ENCODE data around the gene ARTN.

ARTN gene

DNA sequence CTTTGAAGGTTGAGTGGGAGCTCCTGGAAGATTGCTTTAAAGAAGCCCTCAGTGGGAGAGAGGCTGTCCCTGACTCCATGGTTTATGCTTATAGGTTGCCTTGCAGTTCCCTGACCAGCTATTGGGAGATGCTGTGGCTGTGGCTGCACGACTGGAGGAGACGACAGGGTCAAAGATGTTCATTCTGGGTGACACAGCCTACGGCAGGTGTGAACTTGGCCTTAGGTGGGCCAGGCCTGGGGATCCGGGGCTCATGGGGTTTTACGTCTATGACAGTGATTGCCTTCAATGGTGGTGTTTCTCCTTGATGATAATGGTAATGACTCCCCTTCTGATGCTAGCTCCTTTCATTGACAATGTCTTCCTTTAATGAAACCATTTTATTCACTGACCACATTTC is 36.9 kb downstream of the ARTN start:
- DNase-seq (ENCODE audit: low spot score) = no peak

DNA sequence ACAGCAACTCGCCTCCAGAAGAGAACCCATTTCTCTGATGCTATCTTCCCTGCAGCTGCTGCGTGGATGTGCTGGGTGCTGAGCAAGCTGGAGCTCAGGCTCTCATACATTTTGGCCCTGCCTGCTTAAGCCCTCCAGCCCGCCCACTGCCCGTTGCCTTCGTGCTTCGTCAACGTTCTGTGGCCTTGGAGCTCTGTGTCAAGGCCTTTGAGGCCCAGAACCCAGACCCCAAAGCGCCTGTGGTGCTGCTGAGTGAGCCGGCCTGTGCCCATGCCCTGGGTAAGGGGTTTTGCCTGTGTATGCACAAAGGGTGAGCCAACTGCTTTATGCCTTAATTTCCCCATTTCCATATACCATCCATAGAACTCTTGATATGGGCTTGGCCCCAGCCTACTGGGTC is 37.3 kb downstream of the ARTN start:
- DNase-seq (ENCODE audit: low spot score) = no peak

DNA sequence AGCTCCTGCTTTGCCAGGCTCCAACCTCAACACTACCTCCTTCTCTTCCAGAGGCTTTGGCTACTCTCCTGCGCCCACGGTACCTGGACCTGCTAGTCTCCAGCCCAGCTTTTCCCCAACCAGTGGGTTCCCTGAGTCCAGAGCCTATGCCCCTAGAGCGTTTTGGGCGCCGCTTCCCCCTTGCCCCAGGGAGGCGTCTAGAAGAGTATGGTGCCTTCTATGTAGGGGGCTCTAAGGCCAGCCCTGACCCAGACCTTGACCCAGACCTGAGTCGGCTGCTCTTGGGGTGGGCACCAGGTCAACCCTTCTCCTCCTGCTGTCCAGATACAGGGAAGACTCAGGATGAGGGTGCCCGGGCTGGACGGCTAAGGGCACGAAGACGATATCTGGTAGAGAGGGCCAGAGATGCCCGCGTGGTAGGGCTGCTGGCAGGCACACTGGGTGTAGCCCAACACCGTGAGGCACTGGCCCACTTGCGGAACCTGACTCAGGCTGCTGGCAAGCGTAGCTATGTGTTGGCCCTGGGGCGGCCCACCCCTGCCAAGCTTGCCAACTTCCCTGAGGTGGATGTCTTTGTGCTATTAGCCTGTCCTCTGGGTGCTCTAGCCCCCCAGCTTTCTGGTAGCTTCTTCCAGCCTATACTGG is 37.9 kb downstream of the ARTN start:
- no peak for DNase-seq (ENCODE audit: low spot score)

DNA sequence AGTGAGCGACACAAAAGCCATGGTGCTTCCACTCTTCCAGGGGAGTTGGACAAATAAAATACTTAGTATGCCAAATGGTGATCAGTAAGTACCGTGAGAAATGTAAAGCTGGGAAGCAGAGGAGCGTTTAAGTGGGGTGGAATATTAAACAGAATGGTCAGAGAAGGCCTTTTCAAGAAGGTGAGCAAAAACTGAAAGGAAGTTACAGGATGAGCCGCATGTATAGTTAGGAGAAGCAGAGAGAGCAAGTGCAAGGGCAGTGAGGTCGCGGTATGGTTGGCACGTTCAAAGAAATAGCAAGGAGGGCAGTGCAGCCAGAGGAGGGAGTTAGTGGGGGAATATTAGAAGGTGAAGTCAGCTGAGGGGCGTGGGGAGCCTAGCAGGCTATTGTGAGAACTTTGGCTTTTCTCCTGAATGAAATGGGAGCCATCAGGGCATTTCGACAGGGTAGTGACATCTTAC is 40.4 kb downstream of the ARTN start:
- DNase-seq (ENCODE audit: low spot score) = peak; percentile 39

DNA sequence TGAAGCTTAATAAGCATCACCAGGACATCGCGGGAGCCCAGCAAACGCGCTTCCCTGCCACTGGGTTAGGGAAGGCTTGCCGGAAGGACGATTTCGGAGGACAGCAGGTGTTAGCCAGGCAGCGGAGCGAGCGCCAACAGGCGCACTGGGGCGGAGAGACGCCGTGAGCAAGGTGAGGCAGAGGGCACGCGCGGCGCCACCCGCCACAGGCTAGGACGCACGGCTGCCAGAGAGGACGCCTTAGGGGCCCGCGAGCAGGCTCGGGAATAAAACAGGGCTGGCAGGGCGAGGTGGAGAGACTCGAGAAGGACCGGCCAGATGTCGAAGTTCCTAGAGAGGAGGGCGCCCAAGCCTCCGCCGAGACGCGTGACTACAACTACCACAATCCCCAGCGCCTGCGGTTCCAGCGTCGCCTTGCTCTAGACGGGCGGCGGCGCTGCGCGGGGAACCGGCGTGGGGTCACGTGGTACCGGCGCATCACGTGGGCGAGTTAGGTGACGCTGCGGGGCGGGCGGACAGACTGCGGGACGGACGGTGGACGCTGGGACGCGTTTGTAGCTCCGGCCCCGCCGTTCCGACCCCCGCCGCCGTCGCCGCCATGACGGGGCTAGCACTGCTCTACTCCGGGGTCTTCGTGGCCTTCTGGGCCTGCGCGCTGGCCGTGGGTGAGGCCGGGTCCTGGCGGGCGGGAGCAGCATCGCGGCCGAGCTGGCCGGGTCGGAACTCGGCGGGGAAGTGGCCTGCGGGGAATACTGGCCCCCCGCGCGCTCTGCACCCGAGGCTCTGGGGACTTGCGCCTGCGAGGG is 41.0 kb downstream of the ARTN start, which contains the start of gene ATP6V0B:
Gene ATP6V0B (plus strand): TSS at position 518 of the 806 bp plus-strand sequence. CDS start 81 bp downstream, at position 599.
- peak; percentile 98 for DNase-seq (ENCODE audit: low spot score)

DNA sequence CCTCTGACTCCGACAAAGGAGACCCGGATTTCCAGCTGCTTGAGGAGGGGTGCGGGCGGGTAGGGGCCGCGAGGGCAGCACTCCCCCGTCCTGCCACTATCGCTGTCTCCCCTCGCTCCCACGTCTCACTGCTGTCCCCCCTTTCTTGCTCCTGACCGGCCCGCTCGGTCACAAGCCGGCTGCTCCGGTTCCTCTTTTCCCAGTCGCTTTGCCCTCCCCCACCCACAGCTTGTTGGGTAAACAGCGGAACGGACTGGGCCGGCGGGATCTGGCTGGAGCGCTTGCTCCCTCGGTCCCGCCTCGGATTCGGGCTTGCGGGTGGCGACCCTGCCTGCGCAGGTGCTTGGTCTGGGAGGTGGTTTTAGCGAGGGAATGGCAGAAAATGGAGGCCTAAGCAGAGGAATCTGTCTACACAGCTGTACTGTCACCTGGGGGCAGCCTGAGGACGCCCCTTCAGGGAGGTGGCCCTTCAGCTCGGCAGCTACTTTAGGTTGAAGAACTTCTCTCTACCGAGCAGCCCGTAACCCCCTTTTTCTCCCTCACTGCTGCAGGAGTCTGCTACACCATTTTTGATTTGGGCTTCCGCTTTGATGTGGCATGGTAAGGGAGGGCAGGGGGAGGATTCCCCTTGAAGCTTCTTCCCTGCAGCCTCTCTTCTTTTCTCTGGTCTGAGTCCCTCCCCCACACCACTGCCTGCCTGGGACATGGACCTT is 41.8 kb downstream of the ARTN start:
- DNase-seq (ENCODE audit: low spot score) = peak; percentile 72

DNA sequence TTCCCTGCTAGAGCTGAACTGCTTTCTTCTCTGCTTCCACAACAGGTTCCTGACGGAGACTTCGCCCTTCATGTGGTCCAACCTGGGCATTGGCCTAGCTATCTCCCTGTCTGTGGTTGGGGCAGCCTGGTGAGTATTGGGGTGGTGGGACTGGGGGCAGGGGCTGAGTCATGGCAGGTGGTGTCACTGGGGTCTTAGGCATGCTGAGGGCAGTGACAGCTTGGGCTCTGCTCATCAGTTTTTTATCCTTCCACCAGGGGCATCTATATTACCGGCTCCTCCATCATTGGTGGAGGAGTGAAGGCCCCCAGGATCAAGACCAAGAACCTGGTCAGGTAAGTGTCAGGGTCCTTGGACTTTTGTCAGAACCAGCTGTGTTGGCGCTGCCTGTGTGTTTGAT is 42.4 kb downstream of the ARTN start:
- no peak for DNase-seq (ENCODE audit: low spot score)

DNA sequence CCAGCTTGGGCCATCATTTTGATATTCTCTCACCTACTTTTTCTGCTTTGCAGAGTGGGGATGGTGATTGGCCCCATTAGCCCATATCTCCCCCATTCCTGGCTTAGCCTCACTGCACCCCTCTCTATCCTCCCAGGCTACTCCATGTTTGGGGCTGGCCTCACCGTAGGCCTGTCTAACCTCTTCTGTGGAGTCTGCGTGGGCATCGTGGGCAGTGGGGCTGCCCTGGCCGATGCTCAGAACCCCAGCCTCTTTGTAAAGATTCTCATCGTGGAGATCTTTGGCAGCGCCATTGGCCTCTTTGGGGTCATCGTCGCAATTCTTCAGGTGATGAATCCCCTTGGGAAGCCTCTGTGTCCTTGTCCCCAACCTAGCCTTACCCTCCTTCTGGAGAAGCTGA is 43.3 kb downstream of the ARTN start:
- no peak for DNase-seq (ENCODE audit: low spot score)

DNA sequence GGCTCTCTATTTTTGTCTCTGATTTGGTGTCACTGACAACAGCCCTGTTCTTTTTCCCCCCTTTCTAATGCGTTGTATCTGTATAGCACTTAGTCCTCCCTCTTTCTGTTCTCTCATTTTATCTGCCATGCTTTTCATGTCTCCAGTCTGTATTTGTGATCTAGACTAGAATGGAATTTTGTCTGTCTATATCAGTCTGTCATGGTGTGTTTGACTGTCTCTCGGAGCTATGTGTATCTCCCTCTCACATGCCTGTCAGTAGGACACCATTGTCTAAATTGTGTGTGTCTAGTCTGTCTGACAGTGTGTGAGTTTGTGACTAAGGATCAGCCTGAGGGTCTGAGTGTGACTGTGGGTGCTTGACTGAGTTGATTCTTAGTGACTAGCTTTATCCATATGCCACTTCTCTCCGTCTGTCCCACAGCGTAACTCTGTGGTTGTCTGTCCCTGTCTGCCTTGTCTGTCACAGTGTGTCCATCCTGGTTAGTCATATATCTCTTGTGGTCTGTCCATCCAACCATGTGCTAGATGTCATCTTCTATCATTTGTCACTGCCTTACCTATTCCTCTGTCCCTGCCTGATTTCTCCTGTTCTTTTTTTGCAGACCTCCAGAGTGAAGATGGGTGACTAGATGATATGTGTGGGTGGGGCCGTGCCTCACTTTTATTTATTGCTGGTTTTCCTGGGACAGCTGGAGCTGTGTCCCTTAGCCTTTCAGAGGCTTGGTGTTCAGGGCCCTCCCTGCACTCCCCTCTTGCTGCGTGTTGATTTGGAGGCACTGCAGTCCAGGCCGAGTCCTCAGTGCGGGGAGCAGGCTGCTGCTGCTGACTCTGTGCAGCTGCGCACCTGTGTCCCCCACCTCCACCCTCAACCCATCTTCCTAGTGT is 44.0 kb downstream of the ARTN start:
- DNase-seq (ENCODE audit: low spot score) = no peak

DNA sequence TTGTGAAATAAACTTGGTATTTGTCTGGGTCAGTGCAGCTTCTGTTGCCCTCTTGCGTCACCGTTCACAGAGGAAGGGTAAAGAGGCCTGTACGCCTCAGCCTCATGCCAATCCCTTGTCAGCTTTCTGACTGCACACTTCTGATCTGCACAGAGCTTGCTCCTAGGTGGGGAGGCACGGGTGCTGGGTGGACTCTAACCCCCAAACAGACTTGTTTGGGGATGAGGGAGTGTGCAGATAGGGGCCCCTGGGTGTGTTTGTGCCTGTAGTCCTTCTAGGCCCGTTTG is 44.6 kb downstream of the ARTN start:
- no peak for DNase-seq (ENCODE audit: low spot score)

DNA sequence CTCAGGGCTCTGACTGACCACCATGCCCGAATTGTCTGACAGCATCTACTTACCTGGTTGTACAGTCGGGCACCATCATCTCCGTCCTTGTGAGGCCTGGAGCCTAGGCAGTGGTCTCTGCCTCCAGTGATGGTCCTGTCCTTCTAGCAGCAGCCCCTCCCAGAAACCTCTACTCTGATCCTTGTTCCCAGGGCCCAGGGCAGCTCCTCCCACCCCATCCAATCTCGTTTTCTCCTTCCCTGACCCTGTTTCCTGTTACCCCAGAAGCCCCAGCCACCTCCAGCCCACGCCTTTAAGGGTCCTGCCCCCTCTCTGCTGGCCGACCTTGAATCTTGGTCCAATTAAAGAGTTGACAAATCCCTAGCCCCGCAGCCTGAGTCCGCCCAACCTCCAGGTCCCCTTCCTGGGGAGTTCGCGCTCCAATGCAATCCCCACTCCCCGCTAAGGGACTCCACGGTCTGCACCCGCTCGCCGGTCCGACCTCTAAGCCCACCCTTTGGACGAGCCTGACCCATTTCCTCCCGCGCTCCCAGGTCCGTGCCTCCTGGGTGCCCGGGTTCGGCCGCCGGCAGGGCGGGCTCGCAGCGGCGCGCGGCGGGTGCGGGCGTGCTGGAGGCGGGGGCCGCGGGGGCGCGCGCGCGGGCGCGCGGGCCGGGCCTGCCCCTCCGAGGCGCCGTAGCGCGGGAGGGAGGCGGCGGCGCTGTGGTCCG is 45.1 kb downstream of the ARTN start, which contains the start of gene B4GALT2:
Gene B4GALT2 (plus strand): TSS at position 660 of the 710 bp plus-strand sequence. CDS start 1,951 bp downstream, outside the sequence.
- peak; percentile 89 for DNase-seq (ENCODE audit: low spot score)

DNA sequence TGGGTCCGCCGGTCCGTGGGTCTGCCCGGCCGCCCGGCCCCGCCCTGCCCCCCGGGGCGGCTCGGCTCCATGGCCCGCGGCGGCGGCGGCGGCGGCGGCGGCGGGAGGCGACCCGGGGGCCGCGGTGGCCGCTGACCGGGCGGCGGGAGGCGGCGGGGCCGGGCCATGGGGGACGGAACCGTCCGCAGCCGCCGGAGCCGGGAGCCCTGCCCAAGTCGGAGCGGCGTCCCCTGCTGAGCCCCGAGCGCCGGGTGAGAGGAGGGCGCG is 45.6 kb downstream of the ARTN start:
- DNase-seq (ENCODE audit: low spot score) = no peak

DNA sequence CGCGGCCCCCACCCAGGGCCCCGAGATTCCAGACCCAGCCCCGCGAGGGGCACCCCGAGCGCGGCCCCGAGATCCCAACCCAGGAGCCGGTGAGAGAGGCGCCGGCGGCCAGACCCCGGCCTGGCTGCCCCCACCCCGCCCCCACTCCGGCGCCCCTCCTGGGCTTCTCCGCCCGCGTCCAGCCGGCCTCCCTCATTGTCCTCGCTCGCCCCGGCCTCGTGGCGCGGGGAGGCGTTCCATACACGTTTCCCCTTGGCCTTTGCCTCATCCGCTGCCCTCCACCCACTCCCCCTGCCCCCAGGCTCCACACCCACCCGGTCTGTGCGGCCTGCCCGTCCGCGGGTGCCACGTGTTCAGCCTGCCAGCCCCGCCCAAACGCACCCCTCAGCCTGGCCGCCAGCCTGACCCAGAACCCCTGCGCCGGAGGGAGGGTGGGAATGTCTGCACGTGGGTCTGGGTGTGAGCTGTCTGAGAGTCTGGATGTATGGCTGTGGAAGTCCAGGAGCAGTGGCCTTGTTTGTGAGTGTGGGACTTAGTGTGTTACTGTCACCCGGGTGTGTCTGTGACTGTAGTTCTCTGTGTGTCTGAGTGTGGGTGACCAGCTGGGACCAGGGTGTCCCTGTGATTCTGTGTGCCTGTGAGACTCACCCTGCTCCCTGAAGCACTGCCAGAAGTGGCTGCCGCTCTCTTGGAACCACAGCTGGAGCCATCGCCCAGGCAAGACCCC is 46.1 kb downstream of the ARTN start:
- DNase-seq (ENCODE audit: low spot score) = peak; percentile 83

DNA sequence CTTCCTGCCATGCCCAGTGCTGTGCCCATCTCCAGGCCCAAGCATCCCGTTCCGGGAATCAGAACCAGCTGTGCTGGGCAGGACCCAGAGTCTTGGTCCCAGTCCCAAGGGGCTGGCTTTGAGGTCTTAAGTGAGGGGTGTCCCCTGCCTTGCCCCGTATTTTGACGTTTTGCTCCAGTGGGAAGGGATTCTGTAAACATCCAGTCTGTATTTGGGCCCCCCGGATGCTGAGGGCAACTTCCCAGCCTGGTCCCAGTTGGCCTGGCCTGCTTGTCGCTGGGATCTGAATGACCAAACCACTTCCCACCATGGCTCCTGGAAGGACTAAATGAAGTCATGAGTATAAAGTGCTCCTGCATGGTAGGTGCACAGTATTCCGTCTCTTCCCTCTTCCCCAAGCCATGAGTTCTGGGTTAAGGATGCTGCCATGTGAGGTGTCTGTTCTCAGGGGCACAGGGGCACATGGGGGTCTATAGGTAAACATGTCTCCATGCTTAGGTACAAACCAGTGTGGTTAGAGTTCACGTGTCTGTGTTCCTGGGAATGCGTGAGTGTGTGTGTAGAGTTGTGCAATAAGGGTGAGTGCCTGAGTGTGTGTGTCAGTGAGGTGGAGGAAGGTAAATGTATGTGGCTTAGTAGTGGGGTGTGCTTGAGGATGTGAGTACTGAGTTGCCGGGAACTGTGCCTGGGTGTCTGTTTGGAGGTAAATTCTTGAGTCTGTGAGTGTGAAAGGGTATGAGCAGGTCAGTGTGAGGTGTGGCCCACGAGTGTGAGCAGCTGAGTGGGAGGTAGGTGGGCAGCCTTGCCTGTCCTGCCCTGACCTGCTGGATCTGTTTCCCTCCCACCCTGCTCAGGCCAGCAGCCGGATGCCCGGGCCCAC is 46.9 kb downstream of the ARTN start:
- no peak for DNase-seq (ENCODE audit: low spot score)

DNA sequence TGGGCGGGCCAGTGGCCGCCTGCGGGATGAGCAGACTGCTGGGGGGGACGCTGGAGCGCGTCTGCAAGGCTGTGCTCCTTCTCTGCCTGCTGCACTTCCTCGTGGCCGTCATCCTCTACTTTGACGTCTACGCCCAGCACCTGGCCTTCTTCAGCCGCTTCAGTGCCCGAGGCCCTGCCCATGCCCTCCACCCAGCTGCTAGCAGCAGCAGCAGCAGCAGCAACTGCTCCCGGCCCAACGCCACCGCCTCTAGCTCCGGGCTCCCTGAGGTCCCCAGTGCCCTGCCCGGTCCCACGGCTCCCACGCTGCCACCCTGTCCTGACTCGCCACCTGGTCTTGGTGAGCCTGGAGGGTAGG is 47.5 kb downstream of the ARTN start:
- no peak for DNase-seq (ENCODE audit: low spot score)

DNA sequence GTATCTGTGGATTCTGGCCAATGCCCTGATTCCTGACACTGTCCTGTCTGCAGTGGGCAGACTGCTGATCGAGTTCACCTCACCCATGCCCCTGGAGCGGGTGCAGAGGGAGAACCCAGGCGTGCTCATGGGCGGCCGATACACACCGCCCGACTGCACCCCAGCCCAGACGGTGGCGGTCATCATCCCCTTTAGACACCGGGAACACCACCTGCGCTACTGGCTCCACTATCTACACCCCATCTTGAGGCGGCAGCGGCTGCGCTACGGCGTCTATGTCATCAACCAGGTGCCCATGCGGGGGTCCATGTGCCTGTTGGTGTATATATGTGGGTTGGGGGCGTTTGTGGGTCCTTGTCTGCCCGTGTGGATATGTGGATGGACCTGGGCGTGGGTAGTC is 48.0 kb downstream of the ARTN start:
- DNase-seq (ENCODE audit: low spot score) = no peak

DNA sequence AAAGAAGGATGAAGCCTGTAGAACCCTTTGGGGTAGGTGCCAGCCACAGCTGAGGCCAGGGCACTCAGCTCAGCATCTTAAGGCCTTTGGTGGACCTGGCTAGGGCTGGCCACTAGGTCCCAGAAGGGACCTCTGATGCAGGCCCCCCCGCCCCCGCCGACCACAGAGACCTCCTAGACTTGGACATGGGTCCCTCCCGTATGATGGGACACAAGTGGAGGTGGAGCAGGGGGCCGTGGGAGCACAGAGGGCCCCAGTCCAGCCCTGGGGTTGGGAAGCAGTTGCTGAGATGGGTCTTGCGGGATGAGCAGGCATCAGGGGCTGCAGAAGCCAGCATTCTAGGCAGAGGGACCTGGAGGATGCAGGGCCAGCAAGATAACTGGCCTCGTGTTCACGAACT is 48.6 kb downstream of the ARTN start:
- DNase-seq (ENCODE audit: low spot score) = no peak

DNA sequence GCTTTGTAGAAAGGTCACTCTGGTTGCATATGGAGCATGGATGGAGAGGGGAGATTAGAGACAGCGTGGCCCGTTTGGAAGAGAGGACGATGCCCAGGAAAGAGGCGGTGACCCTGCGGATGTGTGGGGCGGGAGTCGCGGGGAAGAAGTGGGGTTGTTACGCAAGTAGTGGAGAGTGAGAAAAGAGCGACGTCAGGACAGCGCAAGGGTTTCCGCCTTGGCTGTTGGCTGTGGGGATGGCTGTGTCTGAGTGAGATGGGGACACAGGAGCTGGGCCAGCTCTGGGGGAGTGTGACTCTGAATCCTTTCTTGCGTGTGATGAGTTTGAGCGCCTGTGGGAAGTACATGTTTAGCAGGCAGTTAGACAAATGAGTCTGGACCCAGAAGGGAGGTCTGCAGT is 49.2 kb downstream of the ARTN start:
- no peak for DNase-seq (ENCODE audit: low spot score)

DNA sequence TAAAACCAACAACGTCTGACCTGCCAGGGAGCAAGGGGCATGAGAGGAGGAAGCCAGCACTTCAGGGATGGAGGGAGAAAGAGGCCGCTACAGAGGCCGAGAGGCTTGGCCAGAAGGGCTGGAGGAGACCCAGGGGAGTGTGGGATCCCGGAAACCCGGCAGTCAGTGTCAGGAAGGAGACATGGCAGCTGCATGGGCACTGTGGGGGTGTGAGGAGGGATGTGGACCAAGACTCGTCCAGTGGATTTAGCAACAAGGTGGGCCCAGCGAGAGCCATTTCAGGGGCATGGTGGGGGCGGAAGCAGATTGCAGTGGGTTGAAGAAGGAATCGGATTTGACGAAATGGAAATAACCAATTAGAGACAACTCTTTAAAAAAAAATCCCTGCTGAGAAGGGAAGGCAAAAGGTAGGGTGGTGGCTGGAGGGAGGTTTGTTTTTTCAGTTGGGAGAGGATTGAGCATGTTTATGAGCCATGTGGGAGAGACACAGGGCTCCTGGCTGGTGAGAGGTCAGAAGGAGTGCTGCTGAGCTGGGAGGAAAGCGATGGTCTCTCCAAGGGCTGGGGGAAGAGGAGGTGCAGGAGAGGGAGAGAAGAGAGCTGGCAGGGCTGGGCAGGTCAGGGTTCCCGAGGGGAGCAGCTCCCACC is 49.8 kb downstream of the ARTN start:
- DNase-seq (ENCODE audit: low spot score) = no peak
